HL-60 (cell line): ENCODE measurements around the gene URGCP.

Experiments
- GABPA ChIP-seq: IDR thresholded peaks from 2 replicates; pipeline ENCODE4 v1.6.1; 2012; ENCODE audit warnings: low read depth
- POLR2AphosphoS5 ChIP-seq: IDR thresholded peaks from 2 replicates; pipeline ENCODE4 v1.6.1; 2012; ENCODE audit warnings: low read depth
- SPI1 ChIP-seq: IDR thresholded peaks from 2 replicates; pipeline ENCODE4 v1.6.1; 2012; ENCODE audit warnings: low read depth, mild to moderate bottlenecking, borderline replicate concordance
- TF ChIP-seq, protein P1 (sequence below): IDR thresholded peaks from one replicate; pipeline ENCODE4 v1.5.1; 2011; ENCODE audit warnings: low read length, control low read depth, inconsistent platforms; ENCODE audit not compliant: insufficient read depth
- TF ChIP-seq, protein P2 (sequence below): IDR thresholded peaks from 2 replicates; pipeline ENCODE4 v1.6.1; 2012; ENCODE audit warnings: low read depth; ENCODE audit not compliant: insufficient replicate concordance

DNA sequence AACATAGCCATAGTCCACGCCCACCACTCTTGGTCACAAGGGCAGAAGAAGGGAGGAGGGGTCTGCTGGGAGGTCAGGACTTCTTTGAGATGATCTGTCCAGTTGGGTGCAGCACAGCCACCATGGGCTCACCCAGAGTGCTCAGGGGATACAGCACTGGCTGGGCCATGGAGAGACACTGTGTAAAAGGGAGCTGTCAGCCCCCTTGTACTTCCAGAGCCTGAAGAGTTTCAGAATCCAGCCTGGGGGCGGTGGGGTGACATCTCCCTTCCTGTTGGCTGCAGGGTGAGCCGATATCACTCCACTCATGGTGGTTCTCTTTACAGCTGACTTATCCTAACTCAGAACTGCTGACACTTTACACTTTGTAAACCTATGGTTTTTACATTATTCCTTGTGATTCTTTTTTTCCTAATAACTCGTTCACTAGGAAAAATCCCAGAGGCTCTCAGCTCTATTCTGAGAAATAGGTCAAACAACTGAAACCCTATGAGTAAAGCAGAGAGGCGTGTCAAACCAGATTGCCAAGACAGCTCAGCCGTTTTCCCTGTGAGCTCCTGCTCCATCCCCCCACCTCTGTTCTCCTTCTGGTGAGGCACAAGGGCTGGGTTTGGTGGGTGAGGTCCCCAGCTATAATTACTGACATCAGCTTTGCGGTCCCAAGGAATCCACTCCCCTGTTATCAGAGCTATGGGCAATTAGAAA lies 33.8 kb downstream of the URGCP start:
- TF ChIP-seq POLR2AphosphoS5: no peak
- TF ChIP-seq, protein P1, sequence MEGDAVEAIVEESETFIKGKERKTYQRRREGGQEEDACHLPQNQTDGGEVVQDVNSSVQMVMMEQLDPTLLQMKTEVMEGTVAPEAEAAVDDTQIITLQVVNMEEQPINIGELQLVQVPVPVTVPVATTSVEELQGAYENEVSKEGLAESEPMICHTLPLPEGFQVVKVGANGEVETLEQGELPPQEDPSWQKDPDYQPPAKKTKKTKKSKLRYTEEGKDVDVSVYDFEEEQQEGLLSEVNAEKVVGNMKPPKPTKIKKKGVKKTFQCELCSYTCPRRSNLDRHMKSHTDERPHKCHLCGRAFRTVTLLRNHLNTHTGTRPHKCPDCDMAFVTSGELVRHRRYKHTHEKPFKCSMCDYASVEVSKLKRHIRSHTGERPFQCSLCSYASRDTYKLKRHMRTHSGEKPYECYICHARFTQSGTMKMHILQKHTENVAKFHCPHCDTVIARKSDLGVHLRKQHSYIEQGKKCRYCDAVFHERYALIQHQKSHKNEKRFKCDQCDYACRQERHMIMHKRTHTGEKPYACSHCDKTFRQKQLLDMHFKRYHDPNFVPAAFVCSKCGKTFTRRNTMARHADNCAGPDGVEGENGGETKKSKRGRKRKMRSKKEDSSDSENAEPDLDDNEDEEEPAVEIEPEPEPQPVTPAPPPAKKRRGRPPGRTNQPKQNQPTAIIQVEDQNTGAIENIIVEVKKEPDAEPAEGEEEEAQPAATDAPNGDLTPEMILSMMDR: no peak
- TF ChIP-seq GABPA: no peak
- TF ChIP-seq, protein P2, sequence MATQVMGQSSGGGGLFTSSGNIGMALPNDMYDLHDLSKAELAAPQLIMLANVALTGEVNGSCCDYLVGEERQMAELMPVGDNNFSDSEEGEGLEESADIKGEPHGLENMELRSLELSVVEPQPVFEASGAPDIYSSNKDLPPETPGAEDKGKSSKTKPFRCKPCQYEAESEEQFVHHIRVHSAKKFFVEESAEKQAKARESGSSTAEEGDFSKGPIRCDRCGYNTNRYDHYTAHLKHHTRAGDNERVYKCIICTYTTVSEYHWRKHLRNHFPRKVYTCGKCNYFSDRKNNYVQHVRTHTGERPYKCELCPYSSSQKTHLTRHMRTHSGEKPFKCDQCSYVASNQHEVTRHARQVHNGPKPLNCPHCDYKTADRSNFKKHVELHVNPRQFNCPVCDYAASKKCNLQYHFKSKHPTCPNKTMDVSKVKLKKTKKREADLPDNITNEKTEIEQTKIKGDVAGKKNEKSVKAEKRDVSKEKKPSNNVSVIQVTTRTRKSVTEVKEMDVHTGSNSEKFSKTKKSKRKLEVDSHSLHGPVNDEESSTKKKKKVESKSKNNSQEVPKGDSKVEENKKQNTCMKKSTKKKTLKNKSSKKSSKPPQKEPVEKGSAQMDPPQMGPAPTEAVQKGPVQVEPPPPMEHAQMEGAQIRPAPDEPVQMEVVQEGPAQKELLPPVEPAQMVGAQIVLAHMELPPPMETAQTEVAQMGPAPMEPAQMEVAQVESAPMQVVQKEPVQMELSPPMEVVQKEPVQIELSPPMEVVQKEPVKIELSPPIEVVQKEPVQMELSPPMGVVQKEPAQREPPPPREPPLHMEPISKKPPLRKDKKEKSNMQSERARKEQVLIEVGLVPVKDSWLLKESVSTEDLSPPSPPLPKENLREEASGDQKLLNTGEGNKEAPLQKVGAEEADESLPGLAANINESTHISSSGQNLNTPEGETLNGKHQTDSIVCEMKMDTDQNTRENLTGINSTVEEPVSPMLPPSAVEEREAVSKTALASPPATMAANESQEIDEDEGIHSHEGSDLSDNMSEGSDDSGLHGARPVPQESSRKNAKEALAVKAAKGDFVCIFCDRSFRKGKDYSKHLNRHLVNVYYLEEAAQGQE: no peak
- no peak for TF ChIP-seq SPI1
